ENCODE results near the gene SIRT4. TPM values are rescaled to one million over a fixed set of nuclear protein-coding genes. Genes with fewer than 3 reads are reported as not detected.
A peak's percentile ranks its signal among the peaks of the same experiment; 100 is the strongest.

SIRT4 gene
- total RNA-seq, 4 donors from 2014 or later: 0.87 to 5.7 (median 1.9) TPM

GRCh38 chr12:120267736-120268135 lies 34.4 kb upstream of the SIRT4 start:
- TF ChIP-seq EP300 (IDR thresholded peaks at IDR 0.05) (no peak), CTCF (IDR thresholded peaks at IDR 0.05) (no peak), POLR2A (IDR thresholded peaks at IDR 0.05) (no peak)
- H3K4me3 ChIP-seq: no peak overlapping the region
- H3K36me3 ChIP-seq: no peaks in the 10 kb centered on the region
- DNase-seq (ENCODE audit: low spot score in 2 of 2): no peak
- H3K27ac ChIP-seq: peak overlapping the region in 1 of 4 donors; percentile 12
- H3K4me1 ChIP-seq: peaks cover 0 to 29% (median 19%) of the 10 kb centered on the region in 4 donors
- no peaks in the 10 kb centered on the region for H3K27me3 ChIP-seq
- no peaks in the 10 kb centered on the region for H3K9me3 ChIP-seq
- WGBS, 2 donors: 30 to 47% methylated on average over 4 of the region's 4 CpGs

GRCh38 chr12:120276734-120277133 lies 25.4 kb upstream of the SIRT4 start:
- H3K36me3 ChIP-seq: no peaks in the 10 kb centered on the region
- WGBS, 2 donors: 87 to 94% methylated on average over 6 of the region's 6 CpGs
- no peaks in the 10 kb centered on the region for H3K9me3 ChIP-seq
- no peak for DNase-seq (ENCODE audit: low spot score in 2 of 2)
- TF ChIP-seq CTCF (IDR thresholded peaks at IDR 0.05) (no peak), EP300 (IDR thresholded peaks at IDR 0.05) (no peak), POLR2A (IDR thresholded peaks at IDR 0.05) (no peak)
- no peak overlapping the region for H3K27ac ChIP-seq
- no peaks in the 10 kb centered on the region for H3K27me3 ChIP-seq
- H3K4me3 ChIP-seq: no peak overlapping the region
- no peaks in the 10 kb centered on the region for H3K4me1 ChIP-seq

GRCh38 chr12:120278137-120279069 lies 23.7 kb upstream of the SIRT4 start:
- Histone ChIP-seq H3K36me3 (no peaks in the 10 kb centered on the region), H3K4me3 (no peak overlapping the region), H3K9me3 (no peaks in the 10 kb centered on the region), H3K27ac (no peak overlapping the region), H3K4me1 (no peaks in the 10 kb centered on the region), H3K27me3 (no peaks in the 10 kb centered on the region)
- WGBS, 2 donors: 95 to 97% methylated on average over 28 to 47 of the region's 57 CpGs
- no peak for DNase-seq (ENCODE audit: low spot score in 2 of 2)
- TF ChIP-seq POLR2A (IDR thresholded peaks at IDR 0.05) (no peak), EP300 (IDR thresholded peaks at IDR 0.05) (no peak), CTCF (IDR thresholded peaks at IDR 0.05) (no peak)

GRCh38 chr12:120283318-120283717 lies 18.8 kb upstream of the SIRT4 start:
- no peaks in the 10 kb centered on the region for H3K27me3 ChIP-seq
- H3K4me3 ChIP-seq: no peak overlapping the region
- no peaks in the 10 kb centered on the region for H3K36me3 ChIP-seq
- no peak overlapping the region for H3K27ac ChIP-seq
- peaks cover 0 to 6% (median 0%) of the 10 kb centered on the region in 4 donors for H3K4me1 ChIP-seq
- no peaks in the 10 kb centered on the region for H3K9me3 ChIP-seq
- 67 to 70% methylated on average over 7 of the region's 7 CpGs for WGBS, 2 donors
- no peak for TF ChIP-seq CTCF (IDR thresholded peaks at IDR 0.05)
- no peak for TF ChIP-seq EP300 (IDR thresholded peaks at IDR 0.05)
- TF ChIP-seq POLR2A (IDR thresholded peaks at IDR 0.05): no peak
- no peak for DNase-seq (ENCODE audit: low spot score in 2 of 2)

GRCh38 chr12:120284381-120284780 lies 17.7 kb upstream of the SIRT4 start:
- TF ChIP-seq POLR2A (IDR thresholded peaks at IDR 0.05): no peak
- TF ChIP-seq EP300 (IDR thresholded peaks at IDR 0.05): no peak
- TF ChIP-seq CTCF (IDR thresholded peaks at IDR 0.05): no peak
- WGBS, 2 donors: 75 to 77% methylated on average over 3 of the region's 3 CpGs
- H3K4me3 ChIP-seq: no peak overlapping the region

More at GRCh38 chr12:120284381-120284780, 17.7 kb upstream of the SIRT4 start:
- Histone ChIP-seq H3K36me3 (no peaks in the 10 kb centered on the region), H3K9me3 (no peaks in the 10 kb centered on the region), H3K4me1 (peaks cover 0 to 6% (median 0%) of the 10 kb centered on the region in 4 donors), H3K27me3 (no peaks in the 10 kb centered on the region), H3K27ac (no peak overlapping the region)
- no peak for DNase-seq (ENCODE audit: low spot score in 2 of 2)
